ENCODE results near the gene NME9.

GRCh38 chr3:138331143-138331894 is 1.7 kb upstream of the NME9 start:
- no peak for TF ChIP-seq POLR2A (IDR thresholded peaks at IDR 0.05)
- TF ChIP-seq, protein P1, sequence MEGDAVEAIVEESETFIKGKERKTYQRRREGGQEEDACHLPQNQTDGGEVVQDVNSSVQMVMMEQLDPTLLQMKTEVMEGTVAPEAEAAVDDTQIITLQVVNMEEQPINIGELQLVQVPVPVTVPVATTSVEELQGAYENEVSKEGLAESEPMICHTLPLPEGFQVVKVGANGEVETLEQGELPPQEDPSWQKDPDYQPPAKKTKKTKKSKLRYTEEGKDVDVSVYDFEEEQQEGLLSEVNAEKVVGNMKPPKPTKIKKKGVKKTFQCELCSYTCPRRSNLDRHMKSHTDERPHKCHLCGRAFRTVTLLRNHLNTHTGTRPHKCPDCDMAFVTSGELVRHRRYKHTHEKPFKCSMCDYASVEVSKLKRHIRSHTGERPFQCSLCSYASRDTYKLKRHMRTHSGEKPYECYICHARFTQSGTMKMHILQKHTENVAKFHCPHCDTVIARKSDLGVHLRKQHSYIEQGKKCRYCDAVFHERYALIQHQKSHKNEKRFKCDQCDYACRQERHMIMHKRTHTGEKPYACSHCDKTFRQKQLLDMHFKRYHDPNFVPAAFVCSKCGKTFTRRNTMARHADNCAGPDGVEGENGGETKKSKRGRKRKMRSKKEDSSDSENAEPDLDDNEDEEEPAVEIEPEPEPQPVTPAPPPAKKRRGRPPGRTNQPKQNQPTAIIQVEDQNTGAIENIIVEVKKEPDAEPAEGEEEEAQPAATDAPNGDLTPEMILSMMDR (IDR thresholded peaks at IDR 0.05), result no peak

Measured in uterus (tissue), 2 donors.